ENCODE data around the gene CD47. TPM values are rescaled to one million over a fixed set of nuclear protein-coding genes. Genes with fewer than 3 reads are reported as not detected.

Gene CD47
- total RNA-seq, 1 experiment from 2014 or later, result 34.7 TPM

GRCh38 chr3:108067768-108068167 is 23.1 kb downstream of the CD47 start:
- no peaks in the 10 kb centered on the region for H3K9me3 ChIP-seq (ENCODE audit: low read depth, low read length, poor library complexity, severe bottlenecking)
- no peaks in the 10 kb centered on the region for H3K36me3 ChIP-seq (ENCODE audit: insufficient read depth, low read length, poor library complexity, severe bottlenecking)
- no peak overlapping the region for H3K4me3 ChIP-seq (ENCODE audit: low read depth, low read length, poor library complexity, severe bottlenecking)
- intact Hi-C loops (cut with micrococcal nuclease; ENCODE audit: unreplicated experiment), result no loop called here
- no TSS peak for BruUV-seq (replicated peaks)
- CTCF ChIA-PET, result no interaction called here
- H3K4me1 ChIP-seq (ENCODE audit: insufficient read depth, low read length, poor library complexity, severe bottlenecking), result no peaks in the 10 kb centered on the region
- no peak for DNase-seq (ENCODE audit: low spot score)
- H3K27me3 ChIP-seq (replicated peaks; ENCODE audit: insufficient read depth, low read depth, low read length, poor library complexity), result no peaks in the 10 kb centered on the region
- POLR2A ChIA-PET (ENCODE audit: low non-redundant PET), result no interaction called here
- no peak for TF ChIP-seq CTCF (conservative IDR thresholded peaks at IDR 0.05; ENCODE audit: low read depth, low read length)
- no peak for TF ChIP-seq EZH2 (IDR thresholded peaks at IDR 0.05; ENCODE audit: borderline replicate concordance, low read depth, low read length, poor library complexity, severe bottlenecking)
- no peak overlapping the region for H3K27ac ChIP-seq (ENCODE audit: low read depth, low read length, poor library complexity, severe bottlenecking)

- BruUV-seq (replicated peaks), result no TSS peak
- Histone ChIP-seq H3K4me1 (ENCODE audit: insufficient read depth, low read length, poor library complexity, severe bottlenecking) (no peaks in the 10 kb centered on the region), H3K9me3 (ENCODE audit: low read depth, low read length, poor library complexity, severe bottlenecking) (no peaks in the 10 kb centered on the region), H3K4me3 (ENCODE audit: low read depth, low read length, poor library complexity, severe bottlenecking) (no peak overlapping the region), H3K27me3 (replicated peaks; ENCODE audit: insufficient read depth, low read depth, low read length, poor library complexity) (no peaks in the 10 kb centered on the region), H3K27ac (ENCODE audit: low read depth, low read length, poor library complexity, severe bottlenecking) (no peak overlapping the region), H3K36me3 (ENCODE audit: insufficient read depth, low read length, poor library complexity, severe bottlenecking) (no peaks in the 10 kb centered on the region)
- CTCF ChIA-PET, result no interaction called here
- POLR2A ChIA-PET (ENCODE audit: low non-redundant PET), result no interaction called here
- intact Hi-C loops (cut with micrococcal nuclease; ENCODE audit: unreplicated experiment), result no loop called here
- DNase-seq (ENCODE audit: low spot score), result no peak
- no peak for TF ChIP-seq CTCF (conservative IDR thresholded peaks at IDR 0.05; ENCODE audit: low read depth, low read length)
- no peak for TF ChIP-seq EZH2 (IDR thresholded peaks at IDR 0.05; ENCODE audit: borderline replicate concordance, low read depth, low read length, poor library complexity, severe bottlenecking)
These were observed 25.7 kb downstream of the CD47 start for GRCh38 chr3:108065096-108065495.

GRCh38 chr3:108064293-108064887 is 26.4 kb downstream of the CD47 start:
- H3K27ac ChIP-seq (ENCODE audit: low read depth, low read length, poor library complexity, severe bottlenecking), result no peak overlapping the region
- POLR2A ChIA-PET (ENCODE audit: low non-redundant PET), result no interaction called here
- no peaks in the 10 kb centered on the region for H3K9me3 ChIP-seq (ENCODE audit: low read depth, low read length, poor library complexity, severe bottlenecking)
- CTCF ChIA-PET, result no interaction called here
- no peaks in the 10 kb centered on the region for H3K27me3 ChIP-seq (replicated peaks; ENCODE audit: insufficient read depth, low read depth, low read length, poor library complexity)
- no peak overlapping the region for H3K4me3 ChIP-seq (ENCODE audit: low read depth, low read length, poor library complexity, severe bottlenecking)
- no peaks in the 10 kb centered on the region for H3K4me1 ChIP-seq (ENCODE audit: insufficient read depth, low read length, poor library complexity, severe bottlenecking)
- DNase-seq (ENCODE audit: low spot score), result no peak
- TF ChIP-seq EZH2 (IDR thresholded peaks at IDR 0.05; ENCODE audit: borderline replicate concordance, low read depth, low read length, poor library complexity, severe bottlenecking) (no peak), CTCF (conservative IDR thresholded peaks at IDR 0.05; ENCODE audit: low read depth, low read length) (no peak)
- intact Hi-C loops (cut with micrococcal nuclease; ENCODE audit: unreplicated experiment), result no loop called here
- BruUV-seq (replicated peaks), result no TSS peak
- no peaks in the 10 kb centered on the region for H3K36me3 ChIP-seq (ENCODE audit: insufficient read depth, low read length, poor library complexity, severe bottlenecking)

All from A673 (cell line).